ENCODE results near the gene ZNF148.

DNA sequence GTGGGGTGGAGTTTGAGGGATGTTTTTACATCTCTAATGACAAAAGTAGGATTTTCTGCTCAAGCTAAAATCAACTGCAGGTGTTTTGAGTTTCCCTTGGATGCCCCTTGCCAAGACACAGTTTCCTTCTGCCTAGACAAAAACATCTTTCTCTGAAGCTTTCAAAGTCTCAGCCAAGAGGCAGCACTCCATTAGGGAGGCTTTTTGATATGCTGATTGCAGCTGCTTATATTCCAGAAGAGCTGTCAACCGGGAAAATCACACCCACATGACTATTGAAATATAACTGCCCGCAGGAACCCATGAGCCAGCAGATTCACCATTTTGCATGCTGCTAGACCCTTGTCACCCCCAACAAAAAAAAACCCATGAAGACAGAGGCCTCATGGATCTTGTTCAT is 27.5 kb upstream of the ZNF148 start:
- TF ChIP-seq, protein P1, sequence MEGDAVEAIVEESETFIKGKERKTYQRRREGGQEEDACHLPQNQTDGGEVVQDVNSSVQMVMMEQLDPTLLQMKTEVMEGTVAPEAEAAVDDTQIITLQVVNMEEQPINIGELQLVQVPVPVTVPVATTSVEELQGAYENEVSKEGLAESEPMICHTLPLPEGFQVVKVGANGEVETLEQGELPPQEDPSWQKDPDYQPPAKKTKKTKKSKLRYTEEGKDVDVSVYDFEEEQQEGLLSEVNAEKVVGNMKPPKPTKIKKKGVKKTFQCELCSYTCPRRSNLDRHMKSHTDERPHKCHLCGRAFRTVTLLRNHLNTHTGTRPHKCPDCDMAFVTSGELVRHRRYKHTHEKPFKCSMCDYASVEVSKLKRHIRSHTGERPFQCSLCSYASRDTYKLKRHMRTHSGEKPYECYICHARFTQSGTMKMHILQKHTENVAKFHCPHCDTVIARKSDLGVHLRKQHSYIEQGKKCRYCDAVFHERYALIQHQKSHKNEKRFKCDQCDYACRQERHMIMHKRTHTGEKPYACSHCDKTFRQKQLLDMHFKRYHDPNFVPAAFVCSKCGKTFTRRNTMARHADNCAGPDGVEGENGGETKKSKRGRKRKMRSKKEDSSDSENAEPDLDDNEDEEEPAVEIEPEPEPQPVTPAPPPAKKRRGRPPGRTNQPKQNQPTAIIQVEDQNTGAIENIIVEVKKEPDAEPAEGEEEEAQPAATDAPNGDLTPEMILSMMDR (IDR thresholded peaks at IDR 0.05), result no peak
- no peak for TF ChIP-seq POLR2A (IDR thresholded peaks at IDR 0.05)
